ENCODE measurements around the gene CLSTN2. TPM values are rescaled to one million over a fixed set of nuclear protein-coding genes. Genes with fewer than 3 reads are reported as not detected.

Gene CLSTN2
- total RNA-seq, 1 experiment from 2014 or later: 0.68 TPM

GRCh38 chr3:140593766-140594165 lies 658.8 kb downstream of the CLSTN2 start:
- Histone ChIP-seq H3T11ph (ENCODE audit: low read length) (no peak overlapping the region), H2BK20ac (ENCODE audit: low read depth, low read length, poor library complexity, severe bottlenecking) (no peak overlapping the region), H3K56ac (ENCODE audit: insufficient read length, low read depth, low read length) (no peak overlapping the region), H3K4ac (ENCODE audit: low read depth, low read length) (no peak overlapping the region), H2AFZ (ENCODE audit: low read length) (no peak overlapping the region), H3K27ac (ENCODE audit: insufficient read length, low read depth, low read length) (no peak overlapping the region), H4K5ac (ENCODE audit: insufficient read length, low read depth, low read length) (no peak overlapping the region), H3K79me1 (ENCODE audit: insufficient read depth, low read depth, low read length, poor library complexity, severe bottlenecking) (no peaks in the 10 kb centered on the region), H3K14ac (ENCODE audit: insufficient read depth, low read length) (no peak overlapping the region), H3K18ac (ENCODE audit: insufficient read length, low read depth, low read length) (no peak overlapping the region), H3K4me2 (ENCODE audit: insufficient read depth, insufficient read length, low read length) (no peak overlapping the region), H3K27me3 (ENCODE audit: insufficient read depth, low read length) (no peaks in the 10 kb centered on the region), H2BK15ac (ENCODE audit: low read depth, low read length) (no peak overlapping the region), H2BK12ac (ENCODE audit: insufficient read length, low read depth, low read length) (no peak overlapping the region), H3K9me3 (ENCODE audit: control insufficient read depth, low read depth, low read length) (no peaks in the 10 kb centered on the region), H4K8ac (replicated peaks; ENCODE audit: insufficient read length, low read depth, low read length) (no peak overlapping the region), H2BK120ac (ENCODE audit: low read depth, low read length, poor library complexity, severe bottlenecking) (no peak overlapping the region), H4K20me1 (ENCODE audit: control insufficient read depth, insufficient read depth, insufficient read length) (no peaks in the 10 kb centered on the region), H3K23ac (ENCODE audit: insufficient read length, low read depth, low read length) (no peak overlapping the region), H2BK5ac (ENCODE audit: insufficient read length, low read length) (no peak overlapping the region), H3K79me2 (ENCODE audit: insufficient read depth, low read length) (no peaks in the 10 kb centered on the region), H3K23me2 (ENCODE audit: insufficient read length, low read depth, low read length, poor library complexity, severe bottlenecking) (no peaks in the 10 kb centered on the region), H3K9ac (ENCODE audit: extremely low read depth, insufficient read length, low read length) (no peak overlapping the region), H2AK5ac (ENCODE audit: insufficient read length, low read length) (no peak overlapping the region), H3K4me1 (ENCODE audit: insufficient read depth, low read length) (no peaks in the 10 kb centered on the region; the same call in 1 of the 2 replicates), H4K91ac (ENCODE audit: insufficient read length, low read depth, low read length) (no peak overlapping the region)
- no peak for TF ChIP-seq CTCF (conservative IDR thresholded peaks at IDR 0.05)
- Mint-ChIP-seq H3K4me3 (no peak overlapping the region), H3K27ac (no peak overlapping the region), H3K27me3 (ENCODE audit: low read depth) (no peaks in the 10 kb centered on the region), H3K4me1 (peaks cover 2 to 3% of the 10 kb centered on the region in 2 experiments), H3K36me3 (ENCODE audit: insufficient read depth in 1 of 3, low read depth in 3 of 3) (no peaks in the 10 kb centered on the region), H3K9me3 (no peaks in the 10 kb centered on the region)
- WGBS (ENCODE audit: extremely low coverage, insufficient read length, low lambda C conversion rate): no CpG with 5 or more reads among the region's 3 CpGs
- no peak for DNase-seq

All from H9 (cell line).